Heart left ventricle (tissue), 16 donors: ENCODE data around the gene MRPS33. TPM values are rescaled to one million over a fixed set of nuclear protein-coding genes. Genes with fewer than 3 reads are reported as not detected.
A peak's percentile ranks its signal among the peaks of the same experiment; 100 is the strongest.

Source experiments
- ATAC-seq, 4 donors: fragments of 200-7000 bp; cut with Tn5 transposase; one replicate each; pipeline ENCODE4 v1.9.1; 2020 to 2022; ENCODE audit warnings: moderate library complexity in 4 of 4, mild to moderate bottlenecking in 3 of 4, moderate number of reproducible peaks in 1 of 4
- DNase-seq, 5 donors: peaks; one replicate each; pipeline ENCODE4 v3.0.0-alpha.2; 2020
- H3K27ac ChIP-seq, 12 donors: fragments of 200-600 bp; sonication (generic) in 4 of 12; one replicate each; pipeline versions ENCODE4 v1.5.0 to v1.8.0; 2016 to 2022; ENCODE audit warnings: mild to moderate bottlenecking in 2 of 12
- H3K27me3 ChIP-seq, 9 donors: fragments of 200-600 bp; sonication (generic) in 2 of 9; one replicate each; pipeline versions ENCODE4 v1.5.1 to v1.8.0; 2016 to 2022; ENCODE audit warnings: mild to moderate bottlenecking in 3 of 9
- H3K36me3 ChIP-seq, 9 donors: fragments of 200-600 bp; sonication (generic) in 2 of 9; one replicate each; pipeline versions ENCODE4 v1.5.0 to v1.8.0; 2018 to 2022; ENCODE audit warnings: mild to moderate bottlenecking in 2 of 9
- H3K4me1 ChIP-seq, 12 donors: fragments of 200-600 bp; sonication (generic) in 4 of 12; one replicate each; pipeline versions ENCODE4 v1.5.0 to v1.8.0; 2016 to 2022; ENCODE audit warnings: mild to moderate bottlenecking in 3 of 12
- H3K4me3 ChIP-seq, 12 donors: fragments of 200-600 bp; sonication (generic) in 4 of 12; one replicate each; pipeline versions ENCODE4 v1.5.0 to v1.8.0; 2017 to 2022; ENCODE audit warnings: mild to moderate bottlenecking in 9 of 12, moderate library complexity in 4 of 12
- H3K9me3 ChIP-seq, 12 donors: fragments of 200-600 bp; sonication (generic) in 4 of 12; one replicate each; pipeline versions ENCODE4 v1.5.0 to v1.8.0; 2016 to 2022; ENCODE audit warnings: mild to moderate bottlenecking in 1 of 12
- CTCF ChIP-seq, 12 donors: fragments of 200-600 bp; sonication (generic) in 4 of 12; IDR thresholded peaks; one replicate each; pipeline versions ENCODE4 v1.5.0 to v1.8.0; 2018 to 2022; ENCODE audit warnings: antibody characterized with exemption in 12 of 12, mild to moderate bottlenecking in 5 of 12
- POLR2A ChIP-seq, 2 donors: fragments of 450-650 bp; IDR thresholded peaks; one replicate each; pipeline ENCODE4 v1.6.1; 2017; ENCODE audit warnings: antibody characterized with exemption in 2 of 2, mild to moderate bottlenecking in 2 of 2, moderate library complexity in 2 of 2
- WGBS, 4 donors: extraction: QIAGEN DNeasy Blood & Tissue Kit in 2 of 4; methylation state at CpG; one replicate each; pipeline versions ENCODE4 v1.1.5 to v1.1.7; 2013 to 2018; 5-methylcytosine and 5-hydroxymethylcytosine counted together
- intact Hi-C, 10 donors: fragments of 100-400 bp; cut with DNase I; formaldehyde crosslinking; loops; one replicate each; pipeline versions ENCODE4 v1.11.1 to v1.14.2; 2022
- polyA plus RNA-seq, 2 donors: library from polyadenylated mRNA; stranded (reverse); fragments of 200-250 nt; gene quantifications; one replicate each; pipeline ENCODE4 v1.2.3, GENCODE V29; 2013
- total RNA-seq, 9 donors: library from RNA; depleted of rRNA in 2 of 9; stranded (reverse); fragments of >200 nt in 2 of 9; fragmentation: NEBNext Ultra II Directional in 3 of 9; extraction: Animal tissue kit (Norgen Biotek cat#: 25700) in 3 of 9; gene quantifications; one replicate each; pipeline versions ENCODE4 v1.1.0 to v1.2.4, GENCODE V29; 2016 to 2023
- donor health status: ischemic (EF 13 %, LVEDD 7.1; RV severe dilation, severe dysfunction).
- donor health status: healthy with polysubstance abuse.
- donor health status: DM: no; HTN: yes; CAD: no.
- donor health status: DM: no; HTN: no; CAD: no.
- donor health status: ischemic (EF 25% LVEDD 6.9; RV normal size, moderate dysfunction).
- donor health status: ischemic (EF 25% LVEDD 5.7; RV mildly dilated, moderate dysfunction).
- donor health status: healthy.
- donor health status: DM: yes; HTN: yes; CAD: no.
- donor health status: ischemic (EF 35%, LVEDD 5.7; RV mildly dilated, moderate dysfunction).
- donor health status: nonischemic (EF 11% LVEDD 7.7; RV severe dilation, severe dysfunction).
- donor health status: DM: yes; HTN: yes; CAD: no.
- donor health status: PGD.
- donor health status: ischemic (EF 29% LVEDD 5.4; RV normal size, mild dysfunction).
- donor health status: nonischemic (EF 23%, LVEDD 6.1; RV moderate dilation, normal function).

The MRPS33 gene
- total and polyA plus RNA-seq, 11 donors: 43.7 to 146 (median 105) TPM

GRCh38 chr7:141053626-141054025 lies 38.9 kb upstream of the MRPS33 start:
- intact Hi-C loops: no loop called here
- Histone ChIP-seq H3K36me3 (no peaks in the 10 kb centered on the region), H3K4me1 (no peaks in the 10 kb centered on the region), H3K9me3 (peaks cover 0 to 9% (median 0%) of the 10 kb centered on the region in 12 donors), H3K4me3 (no peak overlapping the region), H3K27me3 (no peaks in the 10 kb centered on the region), H3K27ac (no peak overlapping the region)
- TF ChIP-seq POLR2A (IDR thresholded peaks at IDR 0.05) (no peak), CTCF (IDR thresholded peaks at IDR 0.05) (no peak)
- WGBS, 4 donors: 69 to 76% (median 74%) methylated on average over 9 of the region's 9 CpGs
- ATAC-seq (no peak), DNase-seq (no peak)

- Histone ChIP-seq H3K36me3 (no peaks in the 10 kb centered on the region), H3K27me3 (no peaks in the 10 kb centered on the region), H3K27ac (peak overlapping the region in 2 of 12 donors; percentile 2 to 32), H3K4me1 (peaks cover 0 to 8% (median 0%) of the 10 kb centered on the region in 12 donors), H3K4me3 (no peak overlapping the region), H3K9me3 (no peaks in the 10 kb centered on the region)
- no peak for TF ChIP-seq CTCF (IDR thresholded peaks at IDR 0.05)
- TF ChIP-seq POLR2A (IDR thresholded peaks at IDR 0.05): no peak
- intact Hi-C loops: no loop called here
- WGBS, 4 donors: 69 to 84% (median 74%) methylated on average over 7 of the region's 7 CpGs
- DNase-seq (peak in 2 of 5 donors; percentile 19 to 32), ATAC-seq (peak; percentile 66 to 87 (median 76))
Observed at GRCh38 chr7:141045842-141046620, 31.3 kb upstream of the MRPS33 start.

- no peak for DNase-seq
- Histone ChIP-seq H3K27me3 (no peaks in the 10 kb centered on the region), H3K4me3 (no peak overlapping the region), H3K9me3 (no peaks in the 10 kb centered on the region), H3K4me1 (peaks cover 0 to 8% (median 0%) of the 10 kb centered on the region in 12 donors), H3K27ac (peak overlapping the region in 2 of 12 donors; percentile 2 to 32), H3K36me3 (no peaks in the 10 kb centered on the region)
- 42 to 58% (median 50%) methylated on average over 7 of the region's 7 CpGs for WGBS, 4 donors
- ATAC-seq: peak in 2 of 4 donors; percentile 76 to 78
- intact Hi-C loops: no loop called here
- TF ChIP-seq POLR2A (IDR thresholded peaks at IDR 0.05) (no peak), CTCF (IDR thresholded peaks at IDR 0.05) (no peak)
Observed at GRCh38 chr7:141045126-141045841, 30.5 kb upstream of the MRPS33 start.

GRCh38 chr7:141043616-141044015 lies 28.9 kb upstream of the MRPS33 start:
- no peak for ATAC-seq
- whole genome bisulfite sequencing, 4 donors: 56 to 68% (median 61%) methylated on average over 4 of the region's 4 CpGs
- no peak for TF ChIP-seq CTCF (IDR thresholded peaks at IDR 0.05)
- TF ChIP-seq POLR2A (IDR thresholded peaks at IDR 0.05): no peak
- H3K27me3 ChIP-seq: no peaks in the 10 kb centered on the region
- no peak for DNase-seq
- H3K4me1 ChIP-seq: peaks cover 0 to 8% (median 0%) of the 10 kb centered on the region in 12 donors
- intact Hi-C loops: no loop called here
- no peak overlapping the region for H3K4me3 ChIP-seq
- H3K27ac ChIP-seq: peak overlapping the region in 1 of 12 donors; percentile 15
- no peaks in the 10 kb centered on the region for H3K36me3 ChIP-seq
- no peaks in the 10 kb centered on the region for H3K9me3 ChIP-seq
